ENCODE measurements around the gene CFAP44.

- no peak for TF ChIP-seq CTCF (conservative IDR thresholded peaks at IDR 0.05; ENCODE audit: low read depth, low read length)
- TF ChIP-seq EZH2 (IDR thresholded peaks at IDR 0.05; ENCODE audit: borderline replicate concordance, low read depth, low read length, poor library complexity, severe bottlenecking) = no peak
These were observed 17.6 kb downstream of the CFAP44 start for GRCh38 chr3:113423699-113424098.
